ENCODE data around the gene PPP1R16B. TPM values are rescaled to one million over a fixed set of nuclear protein-coding genes. Genes with fewer than 3 reads are reported as not detected.
"Not testable (repeated sequence)": the region's sequence is repeated elsewhere in the genome, so short reads cannot be mapped to it uniquely, and the experiment has no call there.

The PPP1R16B gene
- total RNA-seq, 1 donor from 2014 or later: 5.3 TPM

DNA sequence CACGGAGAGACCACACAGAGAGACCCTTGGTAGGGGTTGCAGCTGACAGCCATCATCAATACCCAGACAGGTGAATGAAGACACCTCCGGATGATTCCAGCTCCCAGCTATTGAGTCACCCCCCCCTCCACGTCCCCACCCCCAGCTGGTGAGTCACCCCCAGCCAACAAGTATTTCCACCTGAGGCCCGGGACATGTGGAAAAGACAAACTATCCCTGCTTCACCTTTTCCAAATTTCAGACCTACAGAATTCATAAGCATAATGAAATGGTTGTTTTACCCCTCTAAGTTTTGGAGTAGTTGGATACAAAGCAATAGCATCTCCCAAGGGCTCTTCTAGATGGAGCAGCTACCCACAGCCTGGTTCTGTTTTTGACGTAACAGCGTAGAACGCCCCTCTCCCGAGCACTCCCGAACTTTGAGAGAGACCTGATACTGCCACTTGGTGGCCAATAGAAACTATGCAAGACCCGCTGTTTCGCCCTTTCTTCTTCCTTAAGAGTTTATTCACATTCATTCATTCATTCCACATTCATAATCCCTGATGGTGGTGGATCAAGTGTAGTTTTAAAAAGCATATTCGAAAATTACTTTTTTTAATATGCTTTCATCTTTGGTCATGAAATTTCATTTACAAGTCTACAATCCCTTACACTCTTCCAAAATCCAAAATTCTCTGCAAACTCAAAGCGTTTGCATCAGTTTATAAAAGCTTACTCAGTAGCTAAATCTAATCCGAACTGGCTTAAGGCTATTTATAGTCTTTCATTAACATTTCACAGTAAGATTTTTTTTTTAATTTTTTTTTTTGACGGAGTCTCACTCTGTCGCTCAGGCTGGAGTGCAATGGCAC lies 15.1 kb upstream of the PPP1R16B start:
- Mint-ChIP-seq H3K9me3 (ENCODE audit: unreplicated experiment) (no peaks in the 10 kb centered on the region), H3K4me3 (ENCODE audit: unreplicated experiment) (no peak overlapping the region), H3K4me1 (ENCODE audit: low read depth, unreplicated experiment) (no peaks in the 10 kb centered on the region), H3K27me3 (ENCODE audit: unreplicated experiment) (peaks cover 2% of the 10 kb centered on the region), H3K27ac (ENCODE audit: unreplicated experiment) (no peak overlapping the region), H3K36me3 (ENCODE audit: unreplicated experiment) (no peaks in the 10 kb centered on the region)
- TF ChIP-seq, protein P1, sequence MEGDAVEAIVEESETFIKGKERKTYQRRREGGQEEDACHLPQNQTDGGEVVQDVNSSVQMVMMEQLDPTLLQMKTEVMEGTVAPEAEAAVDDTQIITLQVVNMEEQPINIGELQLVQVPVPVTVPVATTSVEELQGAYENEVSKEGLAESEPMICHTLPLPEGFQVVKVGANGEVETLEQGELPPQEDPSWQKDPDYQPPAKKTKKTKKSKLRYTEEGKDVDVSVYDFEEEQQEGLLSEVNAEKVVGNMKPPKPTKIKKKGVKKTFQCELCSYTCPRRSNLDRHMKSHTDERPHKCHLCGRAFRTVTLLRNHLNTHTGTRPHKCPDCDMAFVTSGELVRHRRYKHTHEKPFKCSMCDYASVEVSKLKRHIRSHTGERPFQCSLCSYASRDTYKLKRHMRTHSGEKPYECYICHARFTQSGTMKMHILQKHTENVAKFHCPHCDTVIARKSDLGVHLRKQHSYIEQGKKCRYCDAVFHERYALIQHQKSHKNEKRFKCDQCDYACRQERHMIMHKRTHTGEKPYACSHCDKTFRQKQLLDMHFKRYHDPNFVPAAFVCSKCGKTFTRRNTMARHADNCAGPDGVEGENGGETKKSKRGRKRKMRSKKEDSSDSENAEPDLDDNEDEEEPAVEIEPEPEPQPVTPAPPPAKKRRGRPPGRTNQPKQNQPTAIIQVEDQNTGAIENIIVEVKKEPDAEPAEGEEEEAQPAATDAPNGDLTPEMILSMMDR (IDR thresholded peaks at IDR 0.05; ENCODE audit: partially characterized antibody, unreplicated experiment): peak; percentile 71
- peak; percentile 40 for DNase-seq

DNA sequence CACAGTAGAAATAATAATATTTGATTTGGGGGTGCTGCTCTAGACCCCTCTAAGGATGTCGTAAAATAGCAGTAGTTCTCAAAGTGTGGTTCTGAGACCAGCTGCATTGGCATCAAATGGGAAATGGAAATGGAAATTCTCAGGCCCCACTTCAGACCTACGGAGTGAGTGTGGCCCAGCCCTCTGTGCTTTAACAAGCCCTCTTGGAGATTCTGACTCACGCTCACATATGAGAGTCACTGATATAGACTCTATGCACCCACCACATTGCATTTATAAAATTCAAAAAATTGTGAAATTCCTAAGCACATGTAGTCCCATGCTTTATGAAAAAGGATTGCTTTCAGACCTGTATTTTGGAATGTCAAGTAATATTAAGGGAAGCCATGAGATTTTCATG lies 14.2 kb upstream of the PPP1R16B start:
- no peaks in the 10 kb centered on the region for H3K4me1 Mint-ChIP-seq (ENCODE audit: low read depth, unreplicated experiment)

DNA sequence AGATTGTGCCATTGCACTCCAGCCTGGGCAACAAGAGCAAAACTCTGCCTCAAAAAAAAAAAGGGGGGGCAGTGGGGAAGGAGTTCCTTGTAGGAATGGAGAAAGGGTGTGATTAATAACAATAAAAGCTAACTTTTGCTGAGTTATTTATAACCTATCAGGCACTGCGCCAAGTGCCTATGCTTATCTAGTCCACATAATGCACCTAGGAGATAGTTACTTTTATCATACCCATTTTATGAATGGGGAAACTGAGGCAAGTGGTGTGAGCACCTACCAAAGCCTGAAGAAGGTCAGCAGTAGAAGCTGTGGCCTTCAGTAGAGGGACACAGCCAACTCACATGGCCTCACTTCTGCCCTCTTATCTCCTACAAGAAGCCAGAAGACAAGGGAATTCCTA lies 13.6 kb upstream of the PPP1R16B start:
- H3K4me1 Mint-ChIP-seq (ENCODE audit: low read depth, unreplicated experiment): no peaks in the 10 kb centered on the region
- H3K4me3 Mint-ChIP-seq (ENCODE audit: unreplicated experiment): no peak overlapping the region
- peaks cover 2% of the 10 kb centered on the region for H3K27me3 Mint-ChIP-seq (ENCODE audit: unreplicated experiment)
- H3K9me3 Mint-ChIP-seq (ENCODE audit: unreplicated experiment): no peaks in the 10 kb centered on the region
- no peak overlapping the region for H3K27ac Mint-ChIP-seq (ENCODE audit: unreplicated experiment)
- no peaks in the 10 kb centered on the region for H3K36me3 Mint-ChIP-seq (ENCODE audit: unreplicated experiment)
- DNase-seq: no peak
- TF ChIP-seq, protein P1 (IDR thresholded peaks at IDR 0.05; ENCODE audit: partially characterized antibody, unreplicated experiment): no peak

More for the DNA sequence above, 14.2 kb upstream of the PPP1R16B start:
- DNase-seq: no peak
- TF ChIP-seq, protein P1 (IDR thresholded peaks at IDR 0.05; ENCODE audit: partially characterized antibody, unreplicated experiment): no peak
- H3K27me3 Mint-ChIP-seq (ENCODE audit: unreplicated experiment): peaks cover 2% of the 10 kb centered on the region
- no peaks in the 10 kb centered on the region for H3K36me3 Mint-ChIP-seq (ENCODE audit: unreplicated experiment)
- H3K4me3 Mint-ChIP-seq (ENCODE audit: unreplicated experiment): no peak overlapping the region
- no peak overlapping the region for H3K27ac Mint-ChIP-seq (ENCODE audit: unreplicated experiment)
- H3K9me3 Mint-ChIP-seq (ENCODE audit: unreplicated experiment): no peaks in the 10 kb centered on the region

DNA sequence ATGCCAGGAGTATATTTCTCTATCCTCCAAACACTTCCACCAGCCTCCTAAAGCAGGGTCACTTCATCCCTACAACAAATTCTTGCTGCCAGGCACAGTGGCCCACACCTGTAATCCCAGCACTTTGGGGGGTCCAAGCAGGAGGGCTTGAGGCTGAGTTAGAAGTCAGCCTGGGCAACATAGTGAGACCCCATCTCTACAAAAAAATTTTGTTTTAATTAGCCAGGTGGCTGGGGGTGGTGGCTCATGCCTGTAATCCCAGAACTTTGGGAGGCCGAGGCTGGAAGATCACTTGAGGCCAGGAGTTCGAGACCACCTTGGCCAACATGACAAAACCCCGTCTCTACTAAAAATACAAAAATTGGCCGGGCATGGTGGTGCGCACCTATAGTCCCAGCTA lies 11.4 kb upstream of the PPP1R16B start:
- not testable (repeated sequence) for H3K4me1 Mint-ChIP-seq (ENCODE audit: low read depth, unreplicated experiment); H3K27ac Mint-ChIP-seq (ENCODE audit: unreplicated experiment); H3K9me3 Mint-ChIP-seq (ENCODE audit: unreplicated experiment); H3K36me3 Mint-ChIP-seq (ENCODE audit: unreplicated experiment); DNase-seq; H3K4me3 Mint-ChIP-seq (ENCODE audit: unreplicated experiment); H3K27me3 Mint-ChIP-seq (ENCODE audit: unreplicated experiment)

DNA sequence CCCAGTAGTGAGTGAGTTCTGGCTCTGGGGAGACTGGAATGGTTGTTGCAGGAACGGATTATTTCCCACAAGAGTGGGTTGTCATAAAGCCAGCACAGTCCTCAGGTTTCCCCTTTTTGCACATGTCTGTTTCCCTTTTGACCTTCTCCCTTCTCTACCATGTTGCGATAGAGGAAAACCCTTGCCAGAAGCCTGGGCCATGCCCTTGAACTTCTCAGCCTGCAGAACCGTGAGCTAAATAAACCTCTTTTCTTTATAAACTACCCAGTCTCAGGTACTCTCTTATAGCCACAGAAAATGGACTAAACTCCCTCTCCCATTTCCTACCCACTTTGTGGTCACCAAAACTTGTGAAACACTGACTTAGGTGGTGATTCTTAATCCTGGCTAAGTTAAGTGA lies 7.2 kb upstream of the PPP1R16B start:
- H3K27me3 Mint-ChIP-seq (ENCODE audit: unreplicated experiment): no peaks in the 10 kb centered on the region

More for the DNA sequence above, 7.2 kb upstream of the PPP1R16B start:
- Mint-ChIP-seq H3K27ac (ENCODE audit: unreplicated experiment) (no peak overlapping the region), H3K4me1 (ENCODE audit: low read depth, unreplicated experiment) (no peaks in the 10 kb centered on the region), H3K4me3 (ENCODE audit: unreplicated experiment) (no peak overlapping the region), H3K36me3 (ENCODE audit: unreplicated experiment) (peaks cover 6% of the 10 kb centered on the region), H3K9me3 (ENCODE audit: unreplicated experiment) (no peaks in the 10 kb centered on the region)
- DNase-seq: no peak
- TF ChIP-seq, protein P1 (IDR thresholded peaks at IDR 0.05; ENCODE audit: partially characterized antibody, unreplicated experiment): no peak
